Measurements from ENCODE around the gene ALPL.
"Not testable (repeated sequence)": the region's sequence is repeated elsewhere in the genome, so short reads cannot be mapped to it uniquely, and the experiment has no call there.

ALPL gene

GRCh38 chr1:21469581-21469980 is 39.6 kb upstream of the ALPL start:
- no peak overlapping the region for H3K4me2 ChIP-seq (ENCODE audit: low read length)
- H3K9me3 ChIP-seq (ENCODE audit: low read length) = no peaks in the 10 kb centered on the region
- no peak overlapping the region for H2AFZ ChIP-seq (ENCODE audit: low read length)
- H3K27me3 ChIP-seq (ENCODE audit: insufficient read depth, low read length) = no peaks in the 10 kb centered on the region
- no peaks in the 10 kb centered on the region for H3K79me2 ChIP-seq (ENCODE audit: insufficient read depth, low read length)
- H3K4me1 ChIP-seq (ENCODE audit: insufficient read depth, low read length, severe bottlenecking) = peaks cover 4% of the 10 kb centered on the region
- H4K20me1 ChIP-seq (ENCODE audit: insufficient read depth, low read length) = no peaks in the 10 kb centered on the region
- no peak overlapping the region for H3K4me3 ChIP-seq (ENCODE audit: low read depth, low read length, poor library complexity, severe bottlenecking)
- no peak overlapping the region for H3K27ac ChIP-seq (ENCODE audit: low read depth, low read length, poor library complexity, severe bottlenecking)
- no peak overlapping the region for H3K9ac ChIP-seq (ENCODE audit: low read length)
- no peaks in the 10 kb centered on the region for H3K9me2 ChIP-seq (ENCODE audit: low read depth, low read length)
- H3F3A ChIP-seq (ENCODE audit: insufficient read depth, low read length) = no peaks in the 10 kb centered on the region
- no peaks in the 10 kb centered on the region for H3K36me3 ChIP-seq (ENCODE audit: insufficient read depth, low read length)
- TF ChIP-seq CTCF (IDR thresholded peaks at IDR 0.05; ENCODE audit: low read length) (no peak), EZH2 (IDR thresholded peaks at IDR 0.05; ENCODE audit: borderline replicate concordance, low read length) (no peak)

- no peaks in the 10 kb centered on the region for H3K36me3 ChIP-seq (ENCODE audit: insufficient read depth, low read length)
- no peak overlapping the region for H3K27ac ChIP-seq (ENCODE audit: low read depth, low read length, poor library complexity, severe bottlenecking)
- peaks cover 4% of the 10 kb centered on the region for H3K4me1 ChIP-seq (ENCODE audit: insufficient read depth, low read length, severe bottlenecking)
- no peak for TF ChIP-seq CTCF (IDR thresholded peaks at IDR 0.05; ENCODE audit: low read length)
- no peak for TF ChIP-seq EZH2 (IDR thresholded peaks at IDR 0.05; ENCODE audit: borderline replicate concordance, low read length)
- no peaks in the 10 kb centered on the region for H4K20me1 ChIP-seq (ENCODE audit: insufficient read depth, low read length)
- no peaks in the 10 kb centered on the region for H3K9me2 ChIP-seq (ENCODE audit: low read depth, low read length)
- H3K4me3 ChIP-seq (ENCODE audit: low read depth, low read length, poor library complexity, severe bottlenecking) = no peak overlapping the region
- no peaks in the 10 kb centered on the region for H3K9me3 ChIP-seq (ENCODE audit: low read length)
- no peaks in the 10 kb centered on the region for H3K79me2 ChIP-seq (ENCODE audit: insufficient read depth, low read length)
- no peak overlapping the region for H3K9ac ChIP-seq (ENCODE audit: low read length)
- no peak overlapping the region for H3K4me2 ChIP-seq (ENCODE audit: low read length)
- no peaks in the 10 kb centered on the region for H3K27me3 ChIP-seq (ENCODE audit: insufficient read depth, low read length)
- H2AFZ ChIP-seq (ENCODE audit: low read length) = no peak overlapping the region
- H3F3A ChIP-seq (ENCODE audit: insufficient read depth, low read length) = no peaks in the 10 kb centered on the region
Observed at GRCh38 chr1:21472861-21473260, 36.4 kb upstream of the ALPL start.

GRCh38 chr1:21478356-21478755 is 30.9 kb upstream of the ALPL start:
- TF ChIP-seq CTCF (IDR thresholded peaks at IDR 0.05; ENCODE audit: low read length) (no peak), EZH2 (IDR thresholded peaks at IDR 0.05; ENCODE audit: borderline replicate concordance, low read length) (no peak)
- H3K9ac ChIP-seq (ENCODE audit: low read length) = no peak overlapping the region
- H3K9me3 ChIP-seq (ENCODE audit: low read length) = no peaks in the 10 kb centered on the region
- no peaks in the 10 kb centered on the region for H3K79me2 ChIP-seq (ENCODE audit: insufficient read depth, low read length)
- no peak overlapping the region for H3K4me2 ChIP-seq (ENCODE audit: low read length)
- H3K36me3 ChIP-seq (ENCODE audit: insufficient read depth, low read length) = no peaks in the 10 kb centered on the region
- H3K4me1 ChIP-seq (ENCODE audit: insufficient read depth, low read length, severe bottlenecking) = no peaks in the 10 kb centered on the region
- H3F3A ChIP-seq (ENCODE audit: insufficient read depth, low read length) = no peaks in the 10 kb centered on the region
- no peaks in the 10 kb centered on the region for H4K20me1 ChIP-seq (ENCODE audit: insufficient read depth, low read length)
- H3K4me3 ChIP-seq (ENCODE audit: low read depth, low read length, poor library complexity, severe bottlenecking) = no peak overlapping the region
- no peak overlapping the region for H2AFZ ChIP-seq (ENCODE audit: low read length)
- H3K9me2 ChIP-seq (ENCODE audit: low read depth, low read length) = no peaks in the 10 kb centered on the region
- H3K27me3 ChIP-seq (ENCODE audit: insufficient read depth, low read length) = no peaks in the 10 kb centered on the region
- no peak overlapping the region for H3K27ac ChIP-seq (ENCODE audit: low read depth, low read length, poor library complexity, severe bottlenecking)

- not testable (repeated sequence) for H3K4me3 ChIP-seq (ENCODE audit: low read depth, low read length, poor library complexity, severe bottlenecking); H3F3A ChIP-seq (ENCODE audit: insufficient read depth, low read length); H3K9ac ChIP-seq (ENCODE audit: low read length); H3K36me3 ChIP-seq (ENCODE audit: insufficient read depth, low read length); H2AFZ ChIP-seq (ENCODE audit: low read length); H3K27ac ChIP-seq (ENCODE audit: low read depth, low read length, poor library complexity, severe bottlenecking); H3K4me2 ChIP-seq (ENCODE audit: low read length); H3K79me2 ChIP-seq (ENCODE audit: insufficient read depth, low read length); H3K4me1 ChIP-seq (ENCODE audit: insufficient read depth, low read length, severe bottlenecking); H3K9me2 ChIP-seq (ENCODE audit: low read depth, low read length); H3K27me3 ChIP-seq (ENCODE audit: insufficient read depth, low read length); H3K9me3 ChIP-seq (ENCODE audit: low read length); H4K20me1 ChIP-seq (ENCODE audit: insufficient read depth, low read length)
Observed at GRCh38 chr1:21483881-21484280, 25.3 kb upstream of the ALPL start.
